H4 (cell line): ENCODE results near the gene CUL9. TPM values are rescaled to one million over a fixed set of nuclear protein-coding genes. Genes with fewer than 3 reads are reported as not detected.
A peak's percentile ranks its signal among the peaks of the same experiment; 100 is the strongest.

Source experiments
- DNase-seq: peaks from one replicate; pipeline ENCODE4 v3.0.0-alpha.2; 2015; ENCODE audit warnings: low spot score
- total RNA-seq: library from RNA; depleted of rRNA; stranded (reverse); fragments of >200 nt; shearing (Covaris generic); gene quantifications from 2 replicates; pipeline ENCODE4 v1.2.3, GENCODE V29; 2014

CUL9 gene
- total RNA-seq, 1 experiment from 2014 or later, result 18.5 TPM

DNA sequence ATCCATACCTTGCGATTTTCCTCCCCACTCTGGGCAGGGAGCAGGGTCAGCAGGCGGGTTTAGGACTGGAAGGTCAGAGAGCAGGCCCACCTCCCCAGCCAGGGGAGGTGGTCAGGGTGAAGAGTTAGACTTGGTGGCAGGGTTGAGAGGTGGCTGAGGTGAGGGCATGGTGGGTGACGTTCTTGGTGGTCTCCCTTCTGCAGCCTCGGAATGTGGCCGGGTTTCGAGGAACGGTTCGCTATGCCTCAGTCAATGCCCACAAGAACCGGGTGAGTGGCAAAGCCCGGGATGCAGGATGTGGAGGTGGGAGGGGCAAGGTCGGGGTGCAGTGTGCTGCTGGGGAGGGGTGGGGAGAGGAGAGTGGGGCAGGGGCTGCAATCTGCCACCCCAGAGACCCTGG is 72.8 kb downstream of the CUL9 start:
- DNase-seq, result no peak

GRCh38 chr6:43255408-43256054 is 73.5 kb downstream of the CUL9 start:
- no peak for DNase-seq

DNA sequence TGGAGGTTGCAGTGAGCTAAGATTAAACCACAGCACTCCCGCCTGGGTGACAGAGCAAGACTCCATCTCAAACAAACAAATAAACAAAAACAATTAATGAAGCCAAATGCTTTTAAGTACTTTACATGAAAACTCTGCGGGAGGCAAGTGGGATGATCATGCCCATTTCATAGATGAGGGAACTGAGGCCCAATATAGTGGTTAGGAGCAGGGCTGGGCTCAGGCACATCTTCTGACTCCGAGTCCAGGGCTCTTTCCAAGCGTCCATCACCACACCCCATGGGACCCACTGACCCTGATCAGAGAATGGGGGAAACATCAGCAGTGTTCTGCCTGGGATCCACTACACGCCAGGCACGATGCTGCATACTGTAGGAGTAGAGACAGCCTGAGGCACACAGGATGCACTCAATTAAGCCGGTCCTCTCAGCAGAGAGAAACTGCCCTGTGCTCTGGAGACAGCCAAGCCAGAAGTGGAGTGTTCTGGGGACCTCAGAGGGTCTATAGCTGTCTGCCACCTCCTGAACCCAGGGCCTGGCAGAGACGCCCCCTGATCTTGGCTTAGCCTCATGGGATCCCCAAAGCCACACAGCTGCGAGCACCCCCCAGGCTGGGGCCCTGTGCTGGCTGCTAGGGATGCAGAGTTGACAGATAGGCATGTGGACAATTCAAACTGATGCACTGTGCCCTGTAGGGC is 74.8 kb downstream of the CUL9 start:
- DNase-seq, result no peak

DNA sequence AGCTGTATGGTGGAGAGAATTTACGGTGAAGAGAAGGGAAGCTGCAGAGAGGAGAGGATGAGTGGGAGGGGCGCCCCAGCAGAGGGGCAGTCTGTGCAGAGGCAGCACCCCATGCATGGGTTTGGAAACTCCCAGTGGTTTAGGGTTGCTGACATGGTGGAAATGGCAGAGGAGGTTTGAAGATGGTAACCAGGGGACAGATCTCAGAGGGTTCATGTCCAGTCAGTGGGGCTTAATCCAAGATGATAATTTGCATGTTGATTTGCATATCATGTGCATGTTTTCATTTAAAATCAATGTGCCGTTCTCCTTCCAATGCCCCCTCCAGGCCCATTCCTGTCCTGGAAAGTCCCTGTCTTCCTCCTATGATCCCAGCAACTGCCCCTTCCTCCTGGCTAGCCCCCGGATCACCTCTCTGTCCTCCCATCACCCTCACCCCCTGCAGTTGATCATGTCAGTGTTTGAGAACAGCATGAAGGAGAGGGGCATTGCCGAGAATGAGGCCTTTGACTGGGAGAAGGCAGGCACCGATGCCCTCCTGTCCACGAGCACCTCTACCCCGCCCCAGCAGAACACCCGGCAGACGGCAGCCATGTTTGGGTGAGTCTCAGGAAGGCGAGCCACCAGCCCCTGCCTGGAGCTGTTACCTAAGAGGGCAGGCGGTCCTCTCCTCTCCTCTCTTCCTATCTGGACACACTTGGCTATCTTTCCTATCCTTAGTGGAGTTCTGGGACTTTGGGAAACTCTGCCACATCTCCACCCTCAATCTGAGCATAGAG is 75.6 kb downstream of the CUL9 start:
- no peak for DNase-seq

GRCh38 chr6:43258180-43258579 is 76.2 kb downstream of the CUL9 start:
- DNase-seq, result no peak

DNA sequence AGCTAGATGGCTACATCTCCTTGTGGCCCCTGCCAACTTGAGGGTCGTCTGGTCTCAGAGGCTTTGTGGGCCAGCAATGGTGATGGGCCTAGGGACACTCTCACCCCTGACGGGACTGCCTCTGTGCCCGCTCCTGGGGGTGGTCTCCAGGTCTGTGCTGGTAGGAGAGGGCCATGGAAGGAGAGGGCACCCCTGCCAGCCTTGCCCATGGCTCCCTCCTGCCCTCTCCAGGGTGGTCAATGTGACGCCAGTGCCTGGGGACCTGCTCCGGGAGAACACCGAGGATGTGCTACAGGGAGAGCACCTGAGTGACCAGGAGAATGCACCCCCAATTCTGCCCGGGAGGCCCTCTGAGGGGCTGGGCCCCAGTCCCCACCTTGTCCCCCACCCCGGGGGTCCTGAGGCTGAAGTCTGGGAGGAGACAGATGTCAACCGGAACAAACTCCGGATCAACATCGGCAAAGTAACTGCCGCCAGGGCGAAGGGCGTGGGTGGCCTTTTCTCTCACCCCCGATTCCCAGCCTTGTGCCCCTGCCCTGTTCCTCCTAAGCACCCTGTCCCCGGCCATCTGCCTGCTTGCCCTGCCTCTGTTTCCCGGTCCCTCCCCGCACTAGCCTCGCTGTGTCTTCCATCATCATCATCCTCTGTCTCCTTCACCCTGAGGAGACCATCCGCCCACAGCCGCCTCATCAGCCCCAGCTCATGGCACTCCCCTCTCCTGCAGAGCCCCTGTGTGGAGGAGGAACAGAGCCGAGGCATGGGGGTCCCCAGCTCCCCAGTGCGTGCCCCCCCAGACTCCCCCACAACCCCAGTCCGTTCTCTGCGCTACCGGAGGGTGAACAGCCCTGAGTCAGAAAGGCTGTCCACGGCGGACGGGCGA is 77.1 kb downstream of the CUL9 start:
- DNase-seq, result no peak

DNA sequence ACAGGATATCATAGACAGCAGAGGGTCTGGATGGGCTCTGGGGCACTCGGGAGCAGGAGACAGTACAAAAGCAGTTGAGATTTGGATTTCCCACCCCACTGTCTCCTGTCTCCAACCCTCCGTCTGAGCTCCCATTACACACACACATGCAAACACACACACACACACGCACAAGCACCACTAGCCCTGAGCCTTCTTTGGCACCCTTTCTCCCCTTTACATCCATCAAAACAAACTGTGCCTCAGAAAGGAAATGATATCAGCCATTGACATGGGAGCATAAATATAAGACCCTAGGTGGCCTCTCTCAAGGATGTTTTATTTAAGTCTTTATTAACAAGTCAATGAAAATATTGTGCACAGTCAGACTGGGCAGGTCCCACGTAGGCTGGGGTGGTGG is 78.8 kb downstream of the CUL9 start:
- no peak for DNase-seq

DNA sequence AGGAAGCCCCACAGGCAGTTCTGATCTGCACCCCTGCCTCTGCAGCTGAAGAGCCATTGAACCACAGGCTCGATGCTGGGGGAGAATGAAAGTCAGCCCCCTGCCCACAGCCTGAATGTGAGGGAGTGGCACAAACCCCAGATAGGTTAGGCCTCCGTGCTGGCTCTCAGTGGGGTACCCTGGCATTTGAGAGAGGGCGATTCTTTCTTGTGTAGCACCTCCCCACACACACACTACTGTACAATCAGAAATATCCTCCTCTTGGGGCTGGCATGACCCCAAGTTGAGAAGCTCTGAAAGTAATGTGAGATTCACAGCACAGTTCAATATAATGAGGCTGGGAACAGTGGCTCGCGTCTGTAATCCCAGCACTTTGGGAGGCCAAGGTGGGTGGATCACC is 79.2 kb downstream of the CUL9 start:
- no peak for DNase-seq

GRCh38 chr6:43262000-43262779 is 80.2 kb downstream of the CUL9 start:
- no peak for DNase-seq

DNA sequence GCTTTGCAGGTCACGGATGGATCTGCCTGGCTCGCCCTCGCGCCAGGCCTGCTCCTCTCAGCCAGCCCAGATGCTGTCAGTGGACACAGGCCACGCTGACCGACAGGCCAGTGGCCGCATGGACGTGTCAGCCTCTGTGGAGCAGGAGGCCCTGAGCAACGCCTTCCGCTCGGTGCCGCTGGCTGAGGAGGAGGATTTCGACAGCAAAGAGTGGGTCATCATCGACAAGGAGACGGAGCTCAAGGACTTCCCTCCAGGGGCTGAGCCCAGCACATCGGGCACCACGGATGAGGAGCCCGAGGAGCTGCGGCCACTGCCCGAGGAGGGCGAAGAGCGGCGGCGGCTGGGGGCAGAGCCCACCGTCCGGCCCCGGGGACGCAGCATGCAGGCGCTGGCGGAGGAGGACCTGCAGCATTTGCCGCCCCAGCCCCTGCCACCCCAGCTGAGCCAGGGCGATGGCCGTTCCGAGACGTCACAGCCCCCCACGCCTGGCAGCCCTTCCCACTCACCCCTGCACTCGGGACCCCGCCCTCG is 80.9 kb downstream of the CUL9 start:
- no peak for DNase-seq

- DNase-seq, result peak; percentile 73
Observed at GRCh38 chr6:43263314-43264178, 81.5 kb downstream of the CUL9 start.

DNA sequence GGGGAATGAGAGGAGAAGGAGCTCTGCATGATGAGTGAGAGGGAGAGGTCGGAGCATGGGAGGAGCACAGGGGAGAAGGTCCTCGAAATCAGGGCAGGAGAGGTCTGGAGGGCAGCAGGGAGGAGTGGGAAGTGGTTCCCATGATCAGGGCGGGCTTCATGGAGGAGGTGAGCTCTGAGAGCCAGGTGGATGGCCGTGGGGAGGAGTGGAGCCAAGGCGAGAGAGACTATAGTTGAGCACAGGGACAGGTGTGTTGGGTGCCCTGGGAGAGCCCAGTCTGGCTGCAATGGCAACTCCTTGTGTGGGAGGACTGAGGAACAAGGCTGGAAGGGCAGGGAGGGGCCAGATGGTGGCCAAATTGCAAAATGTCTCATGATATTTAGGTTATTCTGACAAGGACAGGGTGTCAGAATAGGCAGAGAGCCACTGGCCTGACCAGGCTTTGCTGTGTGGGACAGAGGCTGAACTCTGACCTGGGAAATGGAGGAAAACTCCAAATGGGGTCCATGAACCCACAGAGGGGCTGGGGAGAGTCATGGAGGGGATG is 82.7 kb downstream of the CUL9 start:
- DNase-seq, result no peak

DNA sequence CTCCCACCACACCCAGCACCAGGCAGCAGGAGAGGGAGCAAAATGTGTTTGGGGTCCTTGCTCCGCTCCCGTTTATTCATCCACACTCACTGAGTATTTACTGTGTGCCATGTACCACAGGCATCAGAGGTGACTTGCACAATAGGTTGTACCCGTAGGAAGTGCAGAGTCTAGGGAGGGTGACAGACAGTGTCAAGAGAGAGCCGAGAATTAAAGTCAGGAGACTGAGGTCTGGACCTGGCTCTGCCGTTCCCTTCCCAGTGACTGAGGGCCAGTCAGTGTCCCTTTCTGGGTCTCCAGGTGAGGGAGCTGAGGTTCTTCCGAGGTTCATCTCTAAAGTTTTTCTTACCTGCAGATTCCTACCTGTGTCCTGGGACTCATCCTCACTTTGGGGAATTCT is 83.6 kb downstream of the CUL9 start:
- no peak for DNase-seq

DNA sequence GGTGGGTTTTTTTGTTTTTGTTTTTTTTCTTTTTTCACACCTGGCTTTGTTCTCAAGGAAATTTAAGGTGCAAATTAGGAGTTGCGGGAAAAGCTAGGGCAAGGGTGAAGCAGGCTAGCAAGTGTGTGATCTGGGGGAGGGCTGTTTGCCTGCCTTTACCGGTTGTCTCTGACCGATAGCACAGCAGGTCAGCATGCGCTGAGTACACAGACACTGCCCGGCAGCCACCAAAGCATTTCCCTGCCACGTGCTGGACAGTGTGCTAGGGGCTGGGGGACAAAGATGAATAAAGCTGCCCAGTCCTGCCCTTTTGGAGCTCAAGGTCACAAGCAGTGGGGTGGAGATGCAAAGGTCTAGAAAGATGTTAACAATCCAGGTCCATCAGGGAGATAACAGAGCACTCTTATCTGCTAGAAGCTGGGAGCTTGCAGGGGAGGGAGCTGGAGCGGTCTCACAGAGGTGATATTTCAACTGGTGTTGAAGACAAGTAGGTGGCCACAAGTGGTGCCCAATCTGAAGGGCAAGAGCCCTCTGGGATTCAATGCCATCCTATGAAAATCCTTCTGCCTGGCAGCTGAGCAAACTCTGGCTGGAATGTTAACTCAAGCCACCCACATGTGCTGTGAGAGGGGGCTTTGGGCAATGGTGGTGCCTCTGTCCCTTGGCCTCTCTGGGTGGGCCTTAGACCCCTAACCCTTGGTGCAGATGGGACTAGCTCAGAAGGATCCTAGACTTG is 85.8 kb downstream of the CUL9 start:
- no peak for DNase-seq

- no peak for DNase-seq
Observed at GRCh38 chr6:43268355-43268700, 86.3 kb downstream of the CUL9 start.

- no peak for DNase-seq
Observed at GRCh38 chr6:43268782-43269272, 86.8 kb downstream of the CUL9 start.

GRCh38 chr6:43269273-43270007 is 87.4 kb downstream of the CUL9 start:
- DNase-seq, result no peak
